ENCODE results near the gene DNAJC16.
"Not testable (repeated sequence)": the region's sequence is repeated elsewhere in the genome, so short reads cannot be mapped to it uniquely, and the experiment has no call there.

GRCh38 chr1:15603966-15604282 is 77.3 kb downstream of the DNAJC16 start:
- not testable (repeated sequence) for TF ChIP-seq CTCF (conservative IDR thresholded peaks at IDR 0.05 in 1 of 2, IDR thresholded peaks at IDR 0.05 in 1 of 2; ENCODE audit: low read depth in 1 of 2, low read length in 2 of 2); EZH2 (IDR thresholded peaks at IDR 0.05; ENCODE audit: low read length, missing control alignments)
